GM04504 (cell line): ENCODE data around the gene TROAP.
"Not testable (repeated sequence)": the region's sequence is repeated elsewhere in the genome, so short reads cannot be mapped to it uniquely, and the experiment has no call there.

Experiments
- DNase-seq: peaks from one replicate; pipeline ENCODE4 v3.0.0-alpha.2; 2012; ENCODE audit warnings: low read depth

Gene TROAP

GRCh38 chr12:49368240-49368600 is 45.2 kb downstream of the TROAP start:
- DNase-seq: no peak

GRCh38 chr12:49369411-49370145 is 46.5 kb downstream of the TROAP start:
- DNase-seq: no peak

- DNase-seq: no peak
Observed at GRCh38 chr12:49370539-49370938, 47.5 kb downstream of the TROAP start.

- no peak for DNase-seq
Observed at GRCh38 chr12:49375406-49375805, 52.4 kb downstream of the TROAP start.

GRCh38 chr12:49377386-49377785 is 54.3 kb downstream of the TROAP start:
- no peak for DNase-seq

- not testable (repeated sequence) for DNase-seq
Observed at GRCh38 chr12:49380184-49380583, 57.1 kb downstream of the TROAP start.
